BE2C (cell line): Measurements from ENCODE around the gene RAD52.

Source experiments
- DNase-seq: peaks from one replicate; pipeline ENCODE4 v3.0.0-alpha.2; 2020
- H3K27me3 ChIP-seq: fragments of 250-450 bp; sonication (Bioruptor Pico); 2 replicates; pipeline ENCODE4 v1.5.1; 2020; ENCODE audit warnings: mild to moderate bottlenecking
- H3K36me3 ChIP-seq: fragments of 250-450 bp; sonication (Bioruptor Pico); 2 replicates; pipeline ENCODE4 v1.5.1; 2020; ENCODE audit warnings: mild to moderate bottlenecking
- H3K4me1 ChIP-seq: fragments of 250-450 bp; sonication (Bioruptor Pico); 2 replicates; pipeline ENCODE4 v1.5.1; 2020
- H3K4me3 ChIP-seq: 2 replicates; pipeline ENCODE4 v1.5.1; 2011; ENCODE audit warnings: low read depth, low read length
- H3K9me3 ChIP-seq: fragments of 250-450 bp; sonication (Bioruptor Pico); 2 replicates; pipeline ENCODE4 v1.5.1; 2020
- CTCF ChIP-seq: IDR thresholded peaks from 2 replicates; pipeline ENCODE4 v1.5.1; 2012; ENCODE audit warnings: mild to moderate bottlenecking, low read depth, low read length

The RAD52 gene

GRCh38 chr12:870378-870777 lies 79.1 kb downstream of the RAD52 start:
- H3K4me3 ChIP-seq = no peak overlapping the region
- TF ChIP-seq CTCF = no peak
- peaks cover 48% of the 10 kb centered on the region for H3K36me3 ChIP-seq
- no peaks in the 10 kb centered on the region for H3K9me3 ChIP-seq
- no peak for DNase-seq
- H3K4me1 ChIP-seq = no peaks in the 10 kb centered on the region
- H3K27me3 ChIP-seq = no peaks in the 10 kb centered on the region

GRCh38 chr12:868722-869121 lies 80.8 kb downstream of the RAD52 start:
- H3K4me1 ChIP-seq = no peaks in the 10 kb centered on the region
- no peak overlapping the region for H3K4me3 ChIP-seq
- DNase-seq = peak; percentile 12
- no peaks in the 10 kb centered on the region for H3K9me3 ChIP-seq
- TF ChIP-seq CTCF = peak; percentile 50
- no peaks in the 10 kb centered on the region for H3K27me3 ChIP-seq
- peaks cover 51% of the 10 kb centered on the region for H3K36me3 ChIP-seq

- peaks cover 55% of the 10 kb centered on the region for H3K36me3 ChIP-seq
- H3K27me3 ChIP-seq = no peaks in the 10 kb centered on the region
- no peak for DNase-seq
- no peaks in the 10 kb centered on the region for H3K4me1 ChIP-seq
- no peak overlapping the region for H3K4me3 ChIP-seq
- H3K9me3 ChIP-seq = no peaks in the 10 kb centered on the region
- TF ChIP-seq CTCF = no peak
Observed at GRCh38 chr12:867905-868304, 81.6 kb downstream of the RAD52 start.

- no peak for DNase-seq
- TF ChIP-seq CTCF = no peak
- no peak overlapping the region for H3K4me3 ChIP-seq
- H3K4me1 ChIP-seq = no peaks in the 10 kb centered on the region
- no peaks in the 10 kb centered on the region for H3K27me3 ChIP-seq
- no peaks in the 10 kb centered on the region for H3K9me3 ChIP-seq
- peaks cover 57% of the 10 kb centered on the region for H3K36me3 ChIP-seq
Observed at GRCh38 chr12:865614-866013, 83.9 kb downstream of the RAD52 start.

- Histone ChIP-seq H3K4me3 (no peak overlapping the region), H3K27me3 (no peaks in the 10 kb centered on the region), H3K4me1 (no peaks in the 10 kb centered on the region), H3K36me3 (peaks cover 70% of the 10 kb centered on the region), H3K9me3 (no peaks in the 10 kb centered on the region)
- no peak for DNase-seq
- TF ChIP-seq CTCF = no peak
Observed at GRCh38 chr12:863285-863684, 86.2 kb downstream of the RAD52 start.

GRCh38 chr12:862303-862911 lies 87.1 kb downstream of the RAD52 start:
- no peak for DNase-seq
- H3K9me3 ChIP-seq = no peaks in the 10 kb centered on the region
- no peak overlapping the region for H3K4me3 ChIP-seq
- no peaks in the 10 kb centered on the region for H3K27me3 ChIP-seq
- H3K36me3 ChIP-seq = peaks cover 70% of the 10 kb centered on the region
- H3K4me1 ChIP-seq = no peaks in the 10 kb centered on the region
- no peak for TF ChIP-seq CTCF
